Body of pancreas (tissue), 4 donors: ENCODE measurements around the gene ZNF391. TPM values are rescaled to one million over a fixed set of nuclear protein-coding genes. Genes with fewer than 3 reads are reported as not detected.

Experiments
- ATAC-seq: fragments of 150-250 bp; one replicate; pipeline ENCODE4 v1.9.1; 2016
- DNase-seq, 4 donors: peaks; one replicate each; pipeline ENCODE4 v3.0.0-alpha.2; 2019
- H3K27ac ChIP-seq, 4 donors: fragments of 200-600 bp; sonication (generic); 1 replicate in 3 of 4; 2 replicates in 1 of 4; pipeline versions ENCODE4 v1.5.1 to v1.6.1; 2016 to 2019; ENCODE audit warnings: mild to moderate bottlenecking in 1 of 4, mixed read lengths in 1 of 4, moderate library complexity in 1 of 4
- H3K27me3 ChIP-seq, 2 donors: fragments of 200-600 bp; sonication (generic); one replicate each; pipeline ENCODE4 v1.6.0; 2016; ENCODE audit warnings: mild to moderate bottlenecking in 1 of 2
- H3K36me3 ChIP-seq, 2 donors: fragments of 200-600 bp; sonication (generic); replicated peaks in 1 of 2; 2 replicates each; pipeline ENCODE4 v1.5.1; 2016; ENCODE audit warnings: low read depth in 2 of 2; ENCODE audit not compliant: insufficient read depth in 1 of 2
- H3K4me1 ChIP-seq: fragments of 200-600 bp; sonication (generic); one replicate; pipeline ENCODE4 v1.6.0; 2016
- H3K4me3 ChIP-seq, 2 donors: fragments of 200-600 bp; sonication (generic); 1 replicate in 1 of 2; 2 replicates in 1 of 2; pipeline ENCODE4 v1.5.1; 2016 to 2019
- H3K9me3 ChIP-seq, 3 donors: fragments of 200-600 bp; sonication (generic); 1 replicate in 2 of 3; 2 replicates in 1 of 3; pipeline ENCODE4 v1.5.1; 2016
- POLR2A ChIP-seq, 3 donors: fragments of 450-650 bp; IDR thresholded peaks; one replicate each; pipeline ENCODE4 v1.6.1; 2016; ENCODE audit warnings: antibody characterized with exemption in 3 of 3, mild to moderate bottlenecking in 2 of 3
- WGBS, 2 donors: methylation state at CpG; one replicate each; pipeline ENCODE4 v1.1.5; 2017; 5-methylcytosine and 5-hydroxymethylcytosine counted together
- intact Hi-C: fragments of 100-400 bp; cut with DNase I; formaldehyde crosslinking; loops from one replicate; pipeline ENCODE4 v1.15.1; 2023
- total RNA-seq, 2 donors: library from RNA; depleted of rRNA; stranded (reverse); fragments of >200 nt; gene quantifications; one replicate each; pipeline ENCODE4 v1.1.0, GENCODE V29; 2016
- TF ChIP-seq, protein P1 (sequence below), 7 experiments: fragments of 450-650 bp in 4 of 7; fragments of 200-600 bp in 3 of 7; sonication (generic) in 3 of 7; IDR thresholded peaks; one replicate each; pipeline ENCODE4 v1.5.1; 2016 to 2019; ENCODE audit warnings: antibody characterized with exemption in 7 of 7

Gene ZNF391
- total RNA-seq, 2 donors from 2014 or later, result 0.33 to 3.1 TPM

DNA sequence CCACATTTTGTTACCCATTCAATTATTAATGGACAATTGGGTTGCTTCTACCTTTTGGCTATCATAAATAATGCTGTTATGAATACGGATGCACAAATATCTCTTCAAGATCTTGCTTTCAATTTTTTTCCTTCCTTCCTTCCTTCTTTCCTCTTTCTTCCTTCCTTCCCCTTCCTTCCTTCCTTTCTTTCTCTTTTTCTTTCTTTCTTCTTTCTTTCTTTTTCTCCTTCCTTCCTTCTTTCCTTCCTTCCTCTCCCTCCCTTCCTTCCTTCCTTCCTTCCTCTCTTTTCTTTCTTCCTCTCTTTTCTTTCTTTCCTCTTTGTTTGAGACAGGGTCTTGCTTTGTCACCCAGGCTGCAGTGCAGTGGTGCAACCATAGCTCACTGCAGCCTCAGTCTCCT is 45.2 kb downstream of the ZNF391 start:
- Histone ChIP-seq H3K9me3 (no peaks in the 10 kb centered on the region), H3K36me3 (no peaks in the 10 kb centered on the region), H3K4me1 (no peaks in the 10 kb centered on the region), H3K27me3 (no peaks in the 10 kb centered on the region), H3K4me3 (no peak overlapping the region), H3K27ac (no peak overlapping the region)
- intact Hi-C loops, result no loop called here
- WGBS, 2 donors, result 81 to 84% methylated on average over 1 of the region's 1 CpG
- DNase-seq, result no peak
- ATAC-seq, result no peak
- no peak for TF ChIP-seq POLR2A (IDR thresholded peaks at IDR 0.05)
- TF ChIP-seq, protein P1, sequence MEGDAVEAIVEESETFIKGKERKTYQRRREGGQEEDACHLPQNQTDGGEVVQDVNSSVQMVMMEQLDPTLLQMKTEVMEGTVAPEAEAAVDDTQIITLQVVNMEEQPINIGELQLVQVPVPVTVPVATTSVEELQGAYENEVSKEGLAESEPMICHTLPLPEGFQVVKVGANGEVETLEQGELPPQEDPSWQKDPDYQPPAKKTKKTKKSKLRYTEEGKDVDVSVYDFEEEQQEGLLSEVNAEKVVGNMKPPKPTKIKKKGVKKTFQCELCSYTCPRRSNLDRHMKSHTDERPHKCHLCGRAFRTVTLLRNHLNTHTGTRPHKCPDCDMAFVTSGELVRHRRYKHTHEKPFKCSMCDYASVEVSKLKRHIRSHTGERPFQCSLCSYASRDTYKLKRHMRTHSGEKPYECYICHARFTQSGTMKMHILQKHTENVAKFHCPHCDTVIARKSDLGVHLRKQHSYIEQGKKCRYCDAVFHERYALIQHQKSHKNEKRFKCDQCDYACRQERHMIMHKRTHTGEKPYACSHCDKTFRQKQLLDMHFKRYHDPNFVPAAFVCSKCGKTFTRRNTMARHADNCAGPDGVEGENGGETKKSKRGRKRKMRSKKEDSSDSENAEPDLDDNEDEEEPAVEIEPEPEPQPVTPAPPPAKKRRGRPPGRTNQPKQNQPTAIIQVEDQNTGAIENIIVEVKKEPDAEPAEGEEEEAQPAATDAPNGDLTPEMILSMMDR (IDR thresholded peaks at IDR 0.05), result no peak

DNA sequence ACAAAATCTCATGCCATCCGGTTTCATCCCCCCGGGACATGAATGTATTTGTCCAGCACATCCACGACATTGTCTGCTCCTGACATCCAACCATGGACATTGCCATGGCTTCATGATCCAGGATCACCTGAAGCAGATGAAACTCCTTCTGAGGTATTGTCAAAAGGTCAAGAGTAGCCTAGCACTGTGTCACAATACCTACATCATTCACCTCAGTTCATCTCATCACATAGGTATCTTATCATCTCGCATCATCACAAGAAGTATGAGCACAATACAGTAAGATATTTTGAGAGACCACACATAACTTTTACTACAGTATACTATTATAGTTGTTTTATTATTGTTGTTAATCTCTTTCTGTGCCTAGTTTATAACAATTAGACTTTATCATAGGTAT is 50.8 kb downstream of the ZNF391 start:
- intact Hi-C loops, result no loop called here
- no peak overlapping the region for H3K27ac ChIP-seq
- H3K36me3 ChIP-seq, result no peaks in the 10 kb centered on the region
- TF ChIP-seq, protein P1 (IDR thresholded peaks at IDR 0.05), result no peak
- TF ChIP-seq POLR2A (IDR thresholded peaks at IDR 0.05), result no peak
- no peak for DNase-seq
- no peak overlapping the region for H3K4me3 ChIP-seq
- WGBS, 2 donors, result 91 to 92% methylated on average over 4 of the region's 4 CpGs
- no peak for ATAC-seq
- H3K4me1 ChIP-seq, result no peaks in the 10 kb centered on the region
- no peaks in the 10 kb centered on the region for H3K27me3 ChIP-seq
- no peaks in the 10 kb centered on the region for H3K9me3 ChIP-seq

DNA sequence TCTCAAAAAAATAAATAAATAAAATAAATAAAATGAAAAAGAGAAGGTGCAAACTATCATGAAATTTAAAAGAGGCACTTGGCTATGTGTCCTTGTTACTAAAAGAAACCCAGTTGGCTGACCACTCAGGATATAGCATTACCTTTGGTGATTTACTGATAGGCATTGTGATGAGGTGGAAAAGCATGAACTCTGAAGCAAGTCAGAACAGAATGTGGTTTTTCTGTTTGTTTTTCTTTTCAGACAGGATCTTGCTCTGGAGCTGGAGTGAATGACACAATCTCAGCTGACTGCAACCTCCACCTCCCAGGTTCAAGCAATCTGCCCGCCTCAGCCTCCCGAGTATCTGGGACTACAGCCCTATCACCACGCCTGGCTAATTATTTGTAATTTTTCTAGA is 52.4 kb downstream of the ZNF391 start:
- H3K27me3 ChIP-seq, result no peaks in the 10 kb centered on the region
- 94 to 100% methylated on average over 3 of the region's 3 CpGs for WGBS, 2 donors
- intact Hi-C loops, result no loop called here
- ATAC-seq, result no peak
- no peak overlapping the region for H3K27ac ChIP-seq
- peaks cover 0 to under 1% (median 0%) of the 10 kb centered on the region in 3 donors for H3K9me3 ChIP-seq
- TF ChIP-seq, protein P1 (IDR thresholded peaks at IDR 0.05), result no peak
- no peak for TF ChIP-seq POLR2A (IDR thresholded peaks at IDR 0.05)
- H3K4me3 ChIP-seq, result no peak overlapping the region
- DNase-seq, result no peak
- no peaks in the 10 kb centered on the region for H3K36me3 ChIP-seq
- H3K4me1 ChIP-seq, result no peaks in the 10 kb centered on the region

GRCh38 chr6:27442932-27443331 is 54.4 kb downstream of the ZNF391 start:
- ATAC-seq (no peak), DNase-seq (no peak)
- intact Hi-C loops, result no loop called here
- peaks cover 0 to 8% (median 0%) of the 10 kb centered on the region in 3 donors for H3K9me3 ChIP-seq
- no peak for TF ChIP-seq POLR2A (IDR thresholded peaks at IDR 0.05)
- TF ChIP-seq, protein P1 (IDR thresholded peaks at IDR 0.05), result no peak
- no peaks in the 10 kb centered on the region for H3K27me3 ChIP-seq
- H3K27ac ChIP-seq, result no peak overlapping the region
- 80 to 96% methylated on average over 1 of the region's 1 CpG for WGBS, 2 donors
- no peaks in the 10 kb centered on the region for H3K4me1 ChIP-seq
- H3K4me3 ChIP-seq, result no peak overlapping the region
- no peaks in the 10 kb centered on the region for H3K36me3 ChIP-seq

DNA sequence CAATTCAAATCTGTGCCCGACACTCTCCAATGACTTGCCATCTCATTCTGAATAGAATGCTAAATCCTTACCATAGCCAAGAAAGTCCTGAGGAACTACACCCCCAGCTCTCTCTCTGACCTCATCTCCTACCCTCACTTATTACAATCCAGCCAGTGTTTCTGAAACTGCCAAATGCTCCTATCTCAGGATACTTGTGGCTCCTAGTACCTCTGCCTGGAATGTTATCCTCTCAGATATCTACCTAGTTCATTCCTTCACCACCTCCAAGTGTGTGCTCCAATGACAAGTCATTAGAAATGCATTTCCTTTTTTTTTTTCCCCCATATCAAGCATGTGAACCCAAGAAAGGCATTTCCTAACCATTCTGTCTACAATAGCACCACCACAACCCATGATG is 59.9 kb downstream of the ZNF391 start:
- ATAC-seq, result no peak
- WGBS, 2 donors, result 96 to 100% methylated on average over 1 of the region's 1 CpG
- TF ChIP-seq, protein P1 (IDR thresholded peaks at IDR 0.05), result no peak
- no peak for TF ChIP-seq POLR2A (IDR thresholded peaks at IDR 0.05)
- H3K4me3 ChIP-seq, result no peak overlapping the region
- H3K36me3 ChIP-seq, result peaks cover 14 to 16% of the 10 kb centered on the region in 2 donors
- no peaks in the 10 kb centered on the region for H3K4me1 ChIP-seq
- no peaks in the 10 kb centered on the region for H3K27me3 ChIP-seq
- no peak for DNase-seq
- no peak overlapping the region for H3K27ac ChIP-seq
- H3K9me3 ChIP-seq, result peaks cover 0 to 44% (median 7%) of the 10 kb centered on the region in 3 donors
- intact Hi-C loops, result no loop called here
